Glutamatergic neuron (in vitro differentiated cells): Measurements from ENCODE around the gene CATSPERZ. TPM values are rescaled to one million over a fixed set of nuclear protein-coding genes. Genes with fewer than 3 reads are reported as not detected.
"Not testable (repeated sequence)": the region's sequence is repeated elsewhere in the genome, so short reads cannot be mapped to it uniquely, and the experiment has no call there.

ENCODE experiments used
- DNase-seq: peaks from one replicate; pipeline ENCODE4 v3.0.0; 2022
- H3K27ac Mint-ChIP-seq: one replicate; pipeline ENCODE4 v1.8.0; 2020; ENCODE audit warnings: mild to moderate bottlenecking, mixed read lengths, inconsistent platforms; ENCODE audit not compliant: unreplicated experiment
- H3K27me3 Mint-ChIP-seq: one replicate; pipeline ENCODE4 v1.8.0; 2020; ENCODE audit warnings: mild to moderate bottlenecking, moderate library complexity, mixed read lengths, inconsistent platforms; ENCODE audit not compliant: unreplicated experiment
- H3K36me3 Mint-ChIP-seq: one replicate; pipeline ENCODE4 v1.8.0; 2020; ENCODE audit warnings: mild to moderate bottlenecking, mixed read lengths, inconsistent platforms; ENCODE audit not compliant: unreplicated experiment
- H3K4me1 Mint-ChIP-seq: one replicate; pipeline ENCODE4 v1.8.0; 2020; ENCODE audit warnings: mild to moderate bottlenecking, low read depth, mixed read lengths, inconsistent platforms; ENCODE audit not compliant: unreplicated experiment
- H3K4me3 Mint-ChIP-seq: one replicate; pipeline ENCODE4 v1.8.0; 2020; ENCODE audit warnings: mild to moderate bottlenecking, mixed read lengths, inconsistent platforms; ENCODE audit not compliant: unreplicated experiment
- H3K9me3 Mint-ChIP-seq: one replicate; pipeline ENCODE4 v1.8.0; 2020; ENCODE audit warnings: mild to moderate bottlenecking, moderate library complexity, mixed read lengths, inconsistent platforms; ENCODE audit not compliant: unreplicated experiment
- total RNA-seq: library from RNA; stranded (reverse); fragmentation: NEBNext Ultra II Directional; extraction: Animal tissue kit (Norgen Biotek cat#: 25700); gene quantifications from one replicate; pipeline ENCODE4 v1.2.1, GENCODE V29; 2021; ENCODE audit not compliant: unreplicated experiment
- TF ChIP-seq, protein P1 (sequence below): fragments of 200-600 bp; sonication (generic); IDR thresholded peaks from one replicate; pipeline ENCODE4 v1.5.0; 2021; ENCODE audit not compliant: partially characterized antibody, unreplicated experiment

The CATSPERZ gene
- total RNA-seq, 1 donor from 2014 or later: not detected

DNA sequence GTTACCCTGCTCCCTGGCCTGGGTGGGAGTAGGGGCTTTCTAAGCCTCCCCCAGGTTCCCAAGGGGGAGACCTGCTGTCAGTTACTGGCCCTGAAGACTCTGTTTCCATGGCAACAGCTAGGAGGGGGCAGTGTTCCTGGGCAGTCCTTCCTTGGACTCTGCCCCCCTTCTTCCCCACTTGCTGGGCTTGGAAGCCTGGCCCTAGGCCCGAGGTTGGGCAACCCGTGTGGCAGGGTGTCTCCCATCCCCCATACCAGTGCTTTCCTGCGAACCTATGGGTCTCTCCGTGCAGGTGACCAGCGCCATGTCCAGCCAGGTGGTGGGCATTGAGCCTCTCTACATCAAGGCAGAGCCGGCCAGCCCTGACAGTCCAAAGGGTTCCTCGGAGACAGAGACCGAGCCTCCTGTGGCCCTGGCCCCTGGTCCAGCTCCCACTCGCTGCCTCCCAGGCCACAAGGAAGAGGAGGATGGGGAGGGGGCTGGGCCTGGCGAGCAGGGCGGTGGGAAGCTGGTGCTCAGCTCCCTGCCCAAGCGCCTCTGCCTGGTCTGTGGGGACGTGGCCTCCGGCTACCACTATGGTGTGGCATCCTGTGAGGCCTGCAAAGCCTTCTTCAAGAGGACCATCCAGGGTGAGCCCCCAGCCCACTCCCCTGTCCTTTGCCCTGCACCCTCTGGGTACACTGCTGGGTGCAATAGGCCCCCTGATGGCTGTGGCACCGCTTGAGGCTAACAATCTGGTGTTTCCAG is 6.9 kb downstream of the CATSPERZ start:
- no peaks in the 10 kb centered on the region for H3K36me3 Mint-ChIP-seq
- H3K27ac Mint-ChIP-seq: peak overlapping the region; percentile 22
- H3K27me3 Mint-ChIP-seq: peaks cover 4% of the 10 kb centered on the region
- H3K9me3 Mint-ChIP-seq: peaks cover 1% of the 10 kb centered on the region
- peaks cover 4% of the 10 kb centered on the region for H3K4me1 Mint-ChIP-seq
- TF ChIP-seq, protein P1, sequence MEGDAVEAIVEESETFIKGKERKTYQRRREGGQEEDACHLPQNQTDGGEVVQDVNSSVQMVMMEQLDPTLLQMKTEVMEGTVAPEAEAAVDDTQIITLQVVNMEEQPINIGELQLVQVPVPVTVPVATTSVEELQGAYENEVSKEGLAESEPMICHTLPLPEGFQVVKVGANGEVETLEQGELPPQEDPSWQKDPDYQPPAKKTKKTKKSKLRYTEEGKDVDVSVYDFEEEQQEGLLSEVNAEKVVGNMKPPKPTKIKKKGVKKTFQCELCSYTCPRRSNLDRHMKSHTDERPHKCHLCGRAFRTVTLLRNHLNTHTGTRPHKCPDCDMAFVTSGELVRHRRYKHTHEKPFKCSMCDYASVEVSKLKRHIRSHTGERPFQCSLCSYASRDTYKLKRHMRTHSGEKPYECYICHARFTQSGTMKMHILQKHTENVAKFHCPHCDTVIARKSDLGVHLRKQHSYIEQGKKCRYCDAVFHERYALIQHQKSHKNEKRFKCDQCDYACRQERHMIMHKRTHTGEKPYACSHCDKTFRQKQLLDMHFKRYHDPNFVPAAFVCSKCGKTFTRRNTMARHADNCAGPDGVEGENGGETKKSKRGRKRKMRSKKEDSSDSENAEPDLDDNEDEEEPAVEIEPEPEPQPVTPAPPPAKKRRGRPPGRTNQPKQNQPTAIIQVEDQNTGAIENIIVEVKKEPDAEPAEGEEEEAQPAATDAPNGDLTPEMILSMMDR: no peak
- DNase-seq: no peak
- peak overlapping the region; percentile 91 for H3K4me3 Mint-ChIP-seq

DNA sequence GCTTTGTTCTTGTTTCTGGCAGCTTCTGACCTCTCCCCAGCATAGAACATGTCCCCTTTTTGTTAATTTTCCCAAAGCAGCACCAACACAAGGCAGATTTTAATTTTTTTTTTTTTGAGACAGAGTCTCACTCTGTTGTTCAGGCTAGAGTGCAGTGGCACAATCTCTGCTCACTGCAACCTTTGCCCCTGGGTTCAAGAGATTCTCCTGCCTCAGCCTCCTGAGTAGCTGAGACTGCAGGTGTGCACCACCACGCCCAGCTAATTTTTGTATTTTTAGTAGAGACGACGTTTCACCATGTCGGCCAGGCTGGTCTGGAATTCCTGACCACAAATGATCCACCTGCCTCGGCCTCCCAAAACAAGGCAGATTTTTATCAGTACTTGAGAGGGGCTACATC is 7.6 kb downstream of the CATSPERZ start:
- H3K27me3 Mint-ChIP-seq, H3K36me3 Mint-ChIP-seq, H3K9me3 Mint-ChIP-seq, H3K4me1 Mint-ChIP-seq, DNase-seq: not testable (repeated sequence)
- peak overlapping the region; percentile 22 for H3K27ac Mint-ChIP-seq
- H3K4me3 Mint-ChIP-seq: peak overlapping the region; percentile 44

DNA sequence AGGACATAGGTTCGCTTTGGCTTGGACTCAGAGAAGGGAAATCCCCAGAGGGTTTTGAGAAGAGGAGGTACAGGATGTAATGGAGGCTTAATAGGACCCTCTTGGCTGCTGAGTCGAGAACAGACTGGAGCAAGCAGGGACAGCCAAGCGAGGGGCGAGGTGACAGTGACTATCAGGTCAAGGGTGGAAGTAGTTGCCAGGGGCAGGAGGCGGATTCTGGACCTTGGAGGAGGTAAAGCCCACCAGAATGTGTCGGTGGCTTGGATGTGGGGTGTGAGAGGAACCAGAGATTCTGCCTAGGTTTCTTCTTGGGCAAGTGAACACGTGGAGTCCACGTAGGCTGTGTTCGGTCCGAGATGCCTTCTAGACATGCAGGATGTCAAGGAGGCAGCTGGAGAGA is 12.8 kb downstream of the CATSPERZ start:
- Mint-ChIP-seq H3K36me3 (no peaks in the 10 kb centered on the region), H3K27me3 (peaks cover 12% of the 10 kb centered on the region), H3K27ac (peak overlapping the region; percentile 54), H3K4me1 (peaks cover 18% of the 10 kb centered on the region), H3K9me3 (peaks cover 5% of the 10 kb centered on the region), H3K4me3 (peak overlapping the region; percentile 44)
- TF ChIP-seq, protein P1: no peak
- no peak for DNase-seq

DNA sequence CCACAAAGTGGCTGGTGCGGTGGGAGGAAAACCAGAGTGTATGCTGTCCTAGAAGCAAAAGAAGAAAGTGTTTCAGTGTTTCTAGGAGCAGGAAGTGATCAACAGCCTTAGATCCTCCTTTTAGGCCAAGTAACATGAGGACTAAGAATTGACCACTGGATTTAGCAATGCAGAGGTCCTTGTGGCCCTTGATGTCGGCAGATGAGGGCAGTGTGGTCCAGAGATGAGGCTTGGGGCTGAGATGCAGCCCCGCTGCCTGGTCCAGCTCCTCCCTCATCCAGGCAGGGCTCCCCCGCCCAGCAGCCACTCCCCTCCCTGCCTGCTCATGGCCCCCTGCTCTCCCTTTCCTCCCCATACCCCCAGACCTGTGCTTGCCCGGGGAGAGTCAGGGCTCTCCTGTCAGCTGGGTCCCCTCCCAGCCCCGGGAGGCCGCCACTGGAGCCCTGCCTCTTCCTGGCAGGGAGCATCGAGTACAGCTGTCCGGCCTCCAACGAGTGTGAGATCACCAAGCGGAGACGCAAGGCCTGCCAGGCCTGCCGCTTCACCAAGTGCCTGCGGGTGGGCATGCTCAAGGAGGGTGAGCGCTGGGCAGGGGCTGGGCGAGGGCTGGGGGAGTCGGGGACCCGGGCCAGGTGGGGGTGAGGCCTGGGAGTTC is 13.5 kb downstream of the CATSPERZ start:
- H3K9me3 Mint-ChIP-seq: peaks cover 5% of the 10 kb centered on the region
- peak overlapping the region; percentile 44 for H3K4me3 Mint-ChIP-seq
- H3K4me1 Mint-ChIP-seq: peaks cover 18% of the 10 kb centered on the region
- H3K27ac Mint-ChIP-seq: peak overlapping the region; percentile 54
- H3K27me3 Mint-ChIP-seq: peaks cover 12% of the 10 kb centered on the region
- TF ChIP-seq, protein P1: no peak
- DNase-seq: no peak
- H3K36me3 Mint-ChIP-seq: no peaks in the 10 kb centered on the region

DNA sequence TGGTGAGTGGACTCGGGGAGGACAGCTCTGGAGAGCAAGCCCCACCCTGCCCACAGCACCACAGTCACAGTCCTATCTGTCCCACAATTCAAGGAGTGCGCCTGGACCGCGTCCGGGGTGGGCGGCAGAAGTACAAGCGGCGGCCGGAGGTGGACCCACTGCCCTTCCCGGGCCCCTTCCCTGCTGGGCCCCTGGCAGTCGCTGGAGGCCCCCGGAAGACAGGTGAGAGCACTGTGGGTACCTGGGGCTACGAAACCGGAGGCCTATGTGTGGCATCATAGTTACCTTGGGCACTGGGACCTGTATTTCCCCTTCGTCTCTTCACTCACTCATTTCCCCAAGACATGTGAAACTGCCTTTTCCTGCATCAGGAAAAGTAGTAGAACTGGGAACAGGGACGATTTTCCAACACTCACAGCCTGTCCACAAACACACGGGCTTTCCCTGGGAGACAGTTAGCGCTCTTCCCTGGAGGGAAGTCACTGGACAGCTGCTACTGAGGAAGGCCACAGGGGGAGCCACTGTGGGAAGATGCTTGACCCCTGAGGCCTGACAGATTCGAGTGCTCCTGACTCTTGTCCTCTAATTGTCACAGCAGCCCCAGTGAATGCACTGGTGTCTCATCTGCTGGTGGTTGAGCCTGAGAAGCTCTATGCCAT is 14.1 kb downstream of the CATSPERZ start:
- Mint-ChIP-seq H3K9me3 (peaks cover 9% of the 10 kb centered on the region), H3K4me1 (peaks cover 21% of the 10 kb centered on the region), H3K4me3 (no peak overlapping the region), H3K27ac (peak overlapping the region; percentile 76), H3K27me3 (peaks cover 16% of the 10 kb centered on the region), H3K36me3 (no peaks in the 10 kb centered on the region)
- TF ChIP-seq, protein P1: peak; percentile 28
- DNase-seq: no peak
